Mesothelial cell of epicardium (in vitro differentiated cells): ENCODE measurements around the gene CTDSPL. TPM values are rescaled to one million over a fixed set of nuclear protein-coding genes. Genes with fewer than 3 reads are reported as not detected.

Experiments
- DNase-seq, 2 experiments: peaks; one replicate each; pipeline ENCODE4 v3.0.0; 2021; ENCODE audit warnings: low spot score in 2 of 2; ENCODE audit not compliant: unreplicated experiment in 2 of 2
- H3K27ac Mint-ChIP-seq: 2 replicates; pipeline ENCODE4 v1.8.0; 2021; ENCODE audit warnings: mixed read lengths
- H3K27me3 Mint-ChIP-seq: 2 replicates; pipeline ENCODE4 v1.8.0; 2021; ENCODE audit warnings: low read depth, mixed read lengths
- H3K36me3 Mint-ChIP-seq: 2 replicates; pipeline ENCODE4 v1.8.0; 2021; ENCODE audit warnings: mixed read lengths
- H3K4me1 Mint-ChIP-seq: 2 replicates; pipeline ENCODE4 v1.8.0; 2021; ENCODE audit warnings: mixed read lengths
- H3K4me3 Mint-ChIP-seq: 2 replicates; pipeline ENCODE4 v1.8.0; 2021; ENCODE audit warnings: mild to moderate bottlenecking, moderate library complexity, mixed read lengths
- H3K9me3 Mint-ChIP-seq: 2 replicates; pipeline ENCODE4 v1.8.0; 2021; ENCODE audit warnings: mixed read lengths
- CTCF ChIP-seq: fragments of 200-600 bp; sonication (generic); IDR thresholded peaks from one replicate; pipeline ENCODE4 v1.5.0; 2021; ENCODE audit warnings: antibody characterized with exemption; ENCODE audit not compliant: unreplicated experiment
- total RNA-seq: library from RNA; stranded (reverse); gene quantifications from 3 replicates; pipeline ENCODE4 v1.2.1, GENCODE V29; 2021

Gene CTDSPL
- total RNA-seq, 1 donor from 2014 or later, result 29.9 TPM

GRCh38 chr3:37892927-37893600 lies 31.4 kb downstream of the CTDSPL start:
- no peak overlapping the region for H3K4me3 Mint-ChIP-seq
- no peak for TF ChIP-seq CTCF
- no peaks in the 10 kb centered on the region for H3K4me1 Mint-ChIP-seq
- peaks cover 5% of the 10 kb centered on the region for H3K36me3 Mint-ChIP-seq
- no peak overlapping the region for H3K27ac Mint-ChIP-seq
- peaks cover 13% of the 10 kb centered on the region for H3K9me3 Mint-ChIP-seq
- H3K27me3 Mint-ChIP-seq, result no peaks in the 10 kb centered on the region
- no peak for DNase-seq

GRCh38 chr3:37896827-37897226 lies 35.1 kb downstream of the CTDSPL start:
- DNase-seq, result no peak
- Mint-ChIP-seq H3K36me3 (peaks cover 5% of the 10 kb centered on the region), H3K4me1 (no peaks in the 10 kb centered on the region), H3K9me3 (peaks cover 13% of the 10 kb centered on the region), H3K27me3 (no peaks in the 10 kb centered on the region), H3K27ac (no peak overlapping the region), H3K4me3 (no peak overlapping the region)
- TF ChIP-seq CTCF, result no peak

GRCh38 chr3:37897763-37898162 lies 36.1 kb downstream of the CTDSPL start:
- no peak for DNase-seq
- Mint-ChIP-seq H3K4me1 (no peaks in the 10 kb centered on the region), H3K27me3 (no peaks in the 10 kb centered on the region), H3K9me3 (peaks cover 13% of the 10 kb centered on the region), H3K36me3 (peaks cover 5% of the 10 kb centered on the region), H3K27ac (no peak overlapping the region), H3K4me3 (no peak overlapping the region)
- no peak for TF ChIP-seq CTCF

GRCh38 chr3:37898424-37898823 lies 36.7 kb downstream of the CTDSPL start:
- TF ChIP-seq CTCF, result no peak
- H3K27me3 Mint-ChIP-seq, result no peaks in the 10 kb centered on the region
- H3K27ac Mint-ChIP-seq, result no peak overlapping the region
- no peak overlapping the region for H3K4me3 Mint-ChIP-seq
- peaks cover 13% of the 10 kb centered on the region for H3K9me3 Mint-ChIP-seq
- H3K4me1 Mint-ChIP-seq, result no peaks in the 10 kb centered on the region
- no peak for DNase-seq
- peaks cover 5% of the 10 kb centered on the region for H3K36me3 Mint-ChIP-seq

GRCh38 chr3:37899101-37899707 lies 37.5 kb downstream of the CTDSPL start:
- no peak for DNase-seq
- Mint-ChIP-seq H3K27me3 (no peaks in the 10 kb centered on the region), H3K36me3 (peaks cover 5% of the 10 kb centered on the region), H3K4me1 (no peaks in the 10 kb centered on the region), H3K4me3 (no peak overlapping the region), H3K9me3 (peaks cover 12% of the 10 kb centered on the region), H3K27ac (no peak overlapping the region)
- no peak for TF ChIP-seq CTCF
